Right cardiac atrium (tissue), 5 donors: Measurements from ENCODE around the gene VTI1A. TPM values are rescaled to one million over a fixed set of nuclear protein-coding genes. Genes with fewer than 3 reads are reported as not detected.

ENCODE experiments used
- ATAC-seq, 2 donors: fragments of 200-7000 bp; cut with Tn5 transposase; one replicate each; pipeline versions ENCODE4 v1.8.0 to v1.9.1; 2020; ENCODE audit warnings: moderate library complexity in 2 of 2, mild to moderate bottlenecking in 1 of 2
- DNase-seq, 3 donors: peaks; one replicate each; pipeline ENCODE4 v3.0.0-alpha.2; 2020
- H3K27ac ChIP-seq: one replicate; pipeline ENCODE4 v1.5.1; 2013; ENCODE audit warnings: mild to moderate bottlenecking, low read length, control low read depth, moderate library complexity
- H3K27me3 ChIP-seq: one replicate; pipeline ENCODE4 v1.6.1; 2013; ENCODE audit not compliant: control insufficient read depth, insufficient read depth
- H3K4me1 ChIP-seq: one replicate; pipeline ENCODE4 v1.6.1; 2013; ENCODE audit warnings: low read length; ENCODE audit not compliant: control insufficient read depth, insufficient read depth
- H3K4me3 ChIP-seq: one replicate; pipeline ENCODE4 v1.5.1; 2013; ENCODE audit warnings: low read length, control low read depth
- H3K9me3 ChIP-seq: one replicate; pipeline ENCODE4 v1.6.1; 2013; ENCODE audit warnings: low read length; ENCODE audit not compliant: control insufficient read depth
- WGBS: extraction: QIAGEN DNeasy Blood & Tissue Kit; methylation state at CpG from one replicate; pipeline ENCODE4 v1.1.7; 2013; 5-methylcytosine and 5-hydroxymethylcytosine counted together
- intact Hi-C, 4 donors: fragments of 100-400 bp; cut with DNase I; formaldehyde crosslinking; loops; one replicate each; pipeline versions ENCODE4 v1.11.0 to v1.14.0; 2022 to 2023
- polyA plus RNA-seq: library from polyadenylated mRNA; stranded (reverse); fragments of 200-250 nt; gene quantifications from one replicate; pipeline ENCODE4 v1.2.3, GENCODE V29; 2013
- total RNA-seq, 4 donors: library from RNA; stranded (reverse); fragmentation: NEBNext Ultra II Directional; extraction: Animal tissue kit (Norgen Biotek cat#: 25700); gene quantifications; one replicate each; pipeline ENCODE4 v1.2.1, GENCODE V29; 2021
- donor health status: healthy with polysubstance abuse.
- donor health status: DM: no; HTN: yes; CAD: no.
- donor health status: DM: no; HTN: no; CAD: no.
- donor health status: DM: no; HTN: yes; CAD: no; lungs with severe emphysema.
- donor health status: DM: yes; HTN: yes; CAD: no.

The VTI1A gene
- total and polyA plus RNA-seq, 5 donors = 9.1 to 22.5 (median 19.7) TPM

DNA sequence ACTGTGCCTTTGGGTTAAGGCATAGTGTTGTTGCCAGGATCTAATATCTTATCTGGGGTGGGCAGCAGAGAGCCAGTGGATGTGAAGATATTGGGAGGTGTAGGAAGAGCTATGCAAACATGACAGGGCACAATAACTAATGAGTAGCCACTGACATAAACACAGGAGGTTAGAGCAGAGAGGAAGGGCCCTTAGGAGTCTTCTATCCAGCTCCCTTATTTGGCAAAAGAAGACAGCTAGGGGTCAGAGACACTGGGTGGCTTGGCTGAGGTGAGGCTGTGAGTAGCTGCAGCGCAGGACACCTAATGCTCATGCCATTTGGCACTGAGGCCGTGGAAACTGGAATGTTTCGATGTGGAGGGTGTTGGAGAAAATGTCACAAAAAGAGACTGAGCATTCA is 326.8 kb downstream of the VTI1A start:
- no peaks in the 10 kb centered on the region for H3K4me1 ChIP-seq
- DNase-seq (no peak), ATAC-seq (no peak)
- H3K27me3 ChIP-seq = no peaks in the 10 kb centered on the region
- H3K4me3 ChIP-seq = no peak overlapping the region
- WGBS = 86% methylated on average over 3 of the region's 3 CpGs
- H3K27ac ChIP-seq = no peak overlapping the region
- intact Hi-C loops = no loop called here
- H3K9me3 ChIP-seq = no peaks in the 10 kb centered on the region

DNA sequence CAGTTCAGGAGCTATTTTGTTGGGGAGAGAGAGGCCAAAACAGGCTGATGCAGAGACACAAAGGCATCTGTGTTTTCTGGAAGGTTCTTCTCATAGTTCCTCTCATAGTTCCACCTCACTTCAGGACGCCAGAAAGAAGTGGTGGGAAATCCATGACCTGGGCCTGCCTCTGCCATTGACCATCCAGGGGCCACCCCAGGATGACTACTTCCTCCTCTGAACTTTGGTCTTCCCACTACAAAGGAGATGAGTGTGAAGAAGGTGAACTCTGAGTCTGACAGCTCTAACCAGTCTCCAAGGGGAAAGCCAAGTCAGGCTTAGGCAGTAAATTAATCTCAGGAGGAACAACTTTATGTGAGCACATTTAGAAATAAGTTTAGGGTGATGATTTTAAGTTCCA is 327.2 kb downstream of the VTI1A start:
- WGBS = 84% methylated on average over 1 of the region's 1 CpG
- intact Hi-C loops = no loop called here
- H3K9me3 ChIP-seq = no peaks in the 10 kb centered on the region
- DNase-seq (no peak), ATAC-seq (no peak)
- H3K4me1 ChIP-seq = no peaks in the 10 kb centered on the region
- no peak overlapping the region for H3K27ac ChIP-seq
- no peak overlapping the region for H3K4me3 ChIP-seq
- H3K27me3 ChIP-seq = no peaks in the 10 kb centered on the region

DNA sequence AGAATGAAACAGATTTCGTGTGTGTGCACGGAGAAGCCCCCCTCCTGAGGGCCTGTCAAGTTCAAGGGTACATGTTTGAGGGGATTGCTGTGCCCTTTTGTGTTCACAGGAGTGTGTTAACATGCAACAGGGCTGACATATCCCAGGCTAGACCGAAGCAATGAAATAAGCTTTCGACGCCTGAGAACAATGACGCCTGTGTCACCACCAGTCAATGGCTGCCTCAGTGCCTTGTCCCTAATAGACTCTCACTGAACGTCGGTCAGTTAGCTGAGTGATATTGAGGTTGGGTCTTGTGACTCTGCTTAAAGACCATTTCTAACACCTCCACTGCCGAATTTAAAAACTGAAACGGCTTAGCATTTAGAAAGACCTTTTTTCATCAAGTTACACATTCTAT is 327.8 kb downstream of the VTI1A start:
- H3K9me3 ChIP-seq = no peaks in the 10 kb centered on the region
- intact Hi-C loops = no loop called here
- 88% methylated on average over 10 of the region's 10 CpGs for WGBS
- no peak overlapping the region for H3K4me3 ChIP-seq
- no peaks in the 10 kb centered on the region for H3K4me1 ChIP-seq
- no peak overlapping the region for H3K27ac ChIP-seq
- ATAC-seq (no peak), DNase-seq (no peak)
- no peaks in the 10 kb centered on the region for H3K27me3 ChIP-seq

DNA sequence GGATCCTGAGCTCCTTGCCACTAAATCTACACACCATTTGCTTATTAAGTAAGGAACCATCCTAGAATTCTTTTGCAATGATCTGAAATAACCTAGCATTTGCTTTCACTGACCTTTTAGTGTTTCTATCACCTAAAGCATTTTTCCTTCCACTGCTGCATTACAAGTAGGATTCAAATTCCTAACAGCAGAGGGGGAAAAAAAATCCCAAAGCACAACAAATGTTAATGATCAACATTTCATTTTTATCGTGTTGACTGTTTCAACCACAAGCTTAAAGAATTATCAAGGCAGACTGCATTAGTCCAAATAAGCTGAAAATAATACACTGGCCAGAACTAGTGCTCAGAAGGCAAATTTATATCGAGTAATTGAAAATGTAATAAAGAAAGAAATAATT is 328.4 kb downstream of the VTI1A start:
- Histone ChIP-seq H3K4me3 (no peak overlapping the region), H3K9me3 (no peaks in the 10 kb centered on the region), H3K4me1 (no peaks in the 10 kb centered on the region), H3K27ac (no peak overlapping the region), H3K27me3 (no peaks in the 10 kb centered on the region)
- ATAC-seq (no peak), DNase-seq (no peak)
- WGBS = 64% methylated on average over 2 of the region's 2 CpGs
- intact Hi-C loops = no loop called here

DNA sequence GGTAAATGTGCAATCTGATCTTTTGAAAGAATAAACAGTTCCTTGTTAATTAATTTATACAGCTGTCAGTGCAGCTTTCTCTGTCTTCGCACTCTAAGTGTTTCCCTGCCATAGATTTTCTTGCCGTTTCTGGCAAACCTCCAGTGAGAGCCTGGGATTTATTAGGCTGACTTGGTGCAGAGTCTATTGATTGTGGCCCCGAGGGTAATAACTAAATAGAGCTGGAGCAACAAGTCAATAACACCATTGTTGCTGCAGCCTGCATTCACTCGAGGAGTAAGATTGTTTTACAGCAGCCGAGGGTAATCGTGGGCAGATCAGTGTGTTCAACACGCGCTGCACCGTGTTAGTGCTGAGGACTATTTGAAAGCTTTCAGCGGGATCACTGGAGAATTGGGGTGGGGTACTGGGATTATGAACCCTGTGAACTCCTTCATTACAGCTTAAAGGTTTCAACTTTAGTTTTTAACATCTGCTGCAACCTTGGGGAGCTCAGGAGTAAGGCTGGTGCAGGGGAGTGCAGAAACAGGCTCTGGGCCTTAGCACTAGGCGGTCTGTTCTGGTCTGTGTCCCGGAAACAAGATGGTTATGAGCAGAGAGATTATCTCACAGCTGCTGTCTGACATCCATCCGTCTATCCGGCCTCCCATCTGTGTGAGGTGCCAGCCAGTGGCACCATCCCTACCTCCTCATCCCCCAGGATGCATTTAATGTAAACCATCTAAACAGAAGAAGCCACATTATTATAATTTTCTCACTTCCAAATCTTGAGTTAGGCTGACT is 329.1 kb downstream of the VTI1A start:
- WGBS = 70% methylated on average over 14 of the region's 14 CpGs
- intact Hi-C loops = no loop called here
- H3K27me3 ChIP-seq = no peaks in the 10 kb centered on the region
- ATAC-seq (no peak), DNase-seq (no peak)
- no peaks in the 10 kb centered on the region for H3K9me3 ChIP-seq
- no peak overlapping the region for H3K4me3 ChIP-seq
- no peak overlapping the region for H3K27ac ChIP-seq
- no peaks in the 10 kb centered on the region for H3K4me1 ChIP-seq

DNA sequence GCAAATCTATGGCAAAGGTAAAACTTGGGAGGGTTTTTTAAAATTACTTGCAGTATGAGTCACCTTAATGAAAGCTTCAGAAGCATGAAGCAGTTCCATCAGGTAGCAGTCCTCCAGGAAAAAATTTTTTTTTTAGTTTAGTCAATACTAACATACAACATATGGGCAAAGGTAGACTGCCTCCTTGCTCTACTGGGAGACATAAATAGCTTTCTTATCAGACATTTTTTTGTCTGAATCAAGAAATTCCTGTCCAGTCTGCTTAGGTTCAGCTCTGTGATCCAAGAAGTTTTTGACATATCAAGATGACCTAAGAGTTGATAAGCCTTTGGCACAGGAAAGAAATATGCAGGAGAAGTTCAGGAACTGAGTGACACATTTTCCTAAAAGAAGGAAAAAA is 331.6 kb downstream of the VTI1A start:
- H3K4me1 ChIP-seq = no peaks in the 10 kb centered on the region
- H3K9me3 ChIP-seq = no peaks in the 10 kb centered on the region
- DNase-seq = no peak
- intact Hi-C loops = no loop called here
- H3K27me3 ChIP-seq = no peaks in the 10 kb centered on the region
- ATAC-seq = no peak
- no peak overlapping the region for H3K4me3 ChIP-seq
- H3K27ac ChIP-seq = no peak overlapping the region

DNA sequence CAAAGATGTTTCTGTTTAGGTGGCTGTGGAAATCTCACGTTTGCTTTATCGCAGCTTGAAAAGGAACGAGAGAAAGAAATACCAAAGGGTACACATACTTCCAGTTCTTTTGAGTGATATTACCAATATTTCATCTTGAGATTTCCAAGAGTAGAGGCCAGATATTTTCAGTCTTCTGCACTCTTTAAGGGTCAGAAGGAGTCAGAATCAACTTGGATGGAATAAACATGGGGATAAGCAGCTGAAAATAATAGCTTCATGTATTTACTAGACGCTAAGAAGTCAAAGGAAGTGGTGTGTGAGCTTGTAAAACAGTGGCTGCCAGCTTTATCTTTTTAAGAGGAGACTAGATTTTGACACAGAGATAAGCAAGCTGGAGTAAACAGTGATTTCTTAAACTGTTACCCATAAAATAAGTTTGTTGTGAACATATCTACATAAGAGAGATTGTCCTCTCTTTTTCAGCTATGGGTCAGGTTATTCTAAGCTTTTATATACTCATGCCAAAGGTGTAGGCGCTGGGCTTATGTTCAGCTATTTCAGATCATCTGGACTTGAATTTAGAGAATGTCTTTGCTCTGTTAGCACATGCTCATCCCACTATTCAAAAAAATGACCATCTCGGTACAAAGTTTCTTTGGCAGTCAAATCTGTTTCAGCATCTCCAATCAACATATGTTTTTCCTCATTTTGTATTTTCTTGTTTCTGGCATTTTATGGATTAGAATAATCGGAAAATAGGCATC is 332.2 kb downstream of the VTI1A start:
- H3K9me3 ChIP-seq = no peaks in the 10 kb centered on the region
- DNase-seq (no peak), ATAC-seq (no peak)
- intact Hi-C loops = no loop called here
- H3K4me3 ChIP-seq = no peak overlapping the region
- H3K27ac ChIP-seq = no peak overlapping the region
- no peaks in the 10 kb centered on the region for H3K27me3 ChIP-seq
- WGBS = 59% methylated on average over 7 of the region's 7 CpGs
- H3K4me1 ChIP-seq = no peaks in the 10 kb centered on the region

DNA sequence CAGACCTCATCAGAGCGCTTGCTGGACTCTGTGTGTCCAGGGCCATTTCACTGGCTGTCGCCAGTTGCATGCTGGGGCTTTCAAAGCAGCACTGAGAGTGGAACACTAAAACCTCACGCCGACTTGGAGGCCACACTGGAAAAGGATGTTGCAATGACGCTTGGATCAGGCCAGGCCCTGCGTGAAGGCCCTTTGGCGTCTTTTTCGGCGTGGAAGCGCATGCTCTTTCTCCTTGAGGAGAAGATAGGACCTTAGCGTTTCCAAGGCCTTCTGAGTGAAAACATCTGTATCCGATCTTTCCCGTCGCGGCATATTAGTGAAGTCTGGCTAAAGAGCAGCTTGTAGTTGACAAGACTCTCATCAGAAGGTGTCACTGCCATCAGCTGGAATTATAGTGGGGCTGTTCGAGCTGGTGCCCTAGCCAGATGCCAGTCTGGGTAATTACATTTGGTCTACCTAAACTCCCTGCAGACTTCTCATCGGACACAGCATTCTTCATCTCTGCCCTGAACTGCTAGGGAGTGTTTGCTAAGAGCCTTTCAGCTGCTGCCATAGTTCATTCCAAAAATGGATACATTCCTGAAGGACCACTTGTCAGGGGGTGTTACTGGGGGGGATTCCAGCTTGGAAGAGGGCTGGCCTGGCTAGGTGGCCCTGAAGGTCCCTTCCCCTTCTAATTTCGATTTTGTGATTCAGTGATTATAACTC is 335.3 kb downstream of the VTI1A start:
- H3K27me3 ChIP-seq = no peaks in the 10 kb centered on the region
- WGBS = 68% methylated on average over 18 of the region's 18 CpGs
- peak; percentile 93 to 95 for ATAC-seq
- intact Hi-C loops = no loop called here
- H3K9me3 ChIP-seq = no peaks in the 10 kb centered on the region
- H3K4me1 ChIP-seq = no peaks in the 10 kb centered on the region
- no peak overlapping the region for H3K4me3 ChIP-seq
- peak overlapping the region; percentile 63 for H3K27ac ChIP-seq
- peak; percentile 89 to 94 (median 91) for DNase-seq

DNA sequence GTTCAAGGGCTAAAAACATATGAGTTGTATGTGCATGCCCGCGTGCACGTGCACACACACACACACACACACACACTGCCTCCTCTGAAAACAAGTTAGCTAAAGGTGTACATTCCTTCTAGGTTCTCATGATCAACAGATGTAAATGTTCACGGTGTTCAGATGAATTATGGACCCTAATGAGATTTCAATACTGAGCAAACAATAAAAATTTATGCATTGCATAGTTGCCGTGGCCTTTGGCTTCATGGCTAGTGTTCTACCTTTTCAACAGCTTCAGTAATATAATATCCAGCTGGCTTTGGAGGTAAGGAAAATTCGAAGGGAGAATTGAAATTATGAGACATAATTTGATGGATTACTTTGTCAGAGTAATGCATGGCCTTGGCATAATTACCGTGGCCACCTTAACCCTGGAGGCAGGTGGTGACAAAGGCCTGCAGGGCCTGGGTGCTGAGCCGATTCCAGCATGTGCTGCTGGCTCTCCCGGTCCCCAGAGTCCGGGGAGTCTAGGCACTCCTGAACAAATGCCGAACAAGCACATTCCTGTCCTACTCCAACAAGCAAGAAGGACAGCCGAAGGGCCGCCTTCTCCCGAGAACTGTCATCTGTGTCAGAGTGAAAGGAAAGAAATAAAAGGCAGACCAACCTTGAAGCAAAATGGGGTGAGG is 336.5 kb downstream of the VTI1A start:
- H3K4me3 ChIP-seq = no peak overlapping the region
- H3K9me3 ChIP-seq = no peaks in the 10 kb centered on the region
- intact Hi-C loops = no loop called here
- ATAC-seq (peak; percentile 26 to 34), DNase-seq (peak; percentile 24 to 72 (median 57))
- H3K27ac ChIP-seq = no peak overlapping the region
- WGBS = 68% methylated on average over 14 of the region's 14 CpGs
- no peaks in the 10 kb centered on the region for H3K4me1 ChIP-seq
- H3K27me3 ChIP-seq = no peaks in the 10 kb centered on the region

DNA sequence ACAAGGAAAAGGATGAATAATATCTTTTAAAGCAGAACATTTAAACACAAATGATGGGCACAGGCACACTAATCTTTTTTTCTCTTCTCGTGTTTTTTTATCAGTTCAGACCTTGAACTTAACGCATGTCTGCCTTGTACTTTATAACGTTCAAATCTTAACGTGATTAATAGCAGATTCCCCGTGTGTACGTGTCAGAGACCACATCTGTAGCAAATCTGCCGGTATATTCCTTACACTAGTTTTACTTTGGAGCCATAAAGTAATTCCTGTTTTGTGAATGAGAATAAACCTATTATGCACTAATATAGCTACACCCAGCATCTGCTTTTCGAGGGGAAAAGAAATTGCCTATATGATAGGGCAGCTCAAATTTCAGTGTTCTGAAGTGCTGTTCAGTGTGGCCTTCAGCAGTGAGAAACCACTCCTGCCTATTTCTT is 337.0 kb downstream of the VTI1A start:
- ATAC-seq = no peak
- WGBS = 66% methylated on average over 8 of the region's 8 CpGs
- intact Hi-C loops = no loop called here

DNA sequence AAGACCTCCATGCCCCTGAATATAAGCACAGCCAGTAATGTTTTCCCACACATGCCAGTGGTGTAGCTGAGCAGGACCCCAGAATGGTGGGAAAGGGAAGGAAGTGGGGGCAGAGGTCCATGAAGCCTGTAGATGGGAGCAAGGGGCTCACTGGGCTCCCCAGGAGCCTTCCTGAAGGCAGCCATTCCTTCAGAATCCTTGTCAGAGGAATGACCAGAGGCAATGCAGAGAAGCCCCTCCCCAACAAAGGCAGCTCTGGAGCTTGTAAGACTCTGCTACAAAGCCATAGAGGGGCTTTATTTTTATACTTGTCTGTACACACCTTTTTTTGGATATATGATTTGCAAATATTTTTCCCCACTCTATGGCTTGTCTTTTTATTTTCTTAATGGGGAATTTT is 338.1 kb downstream of the VTI1A start:
- Histone ChIP-seq H3K27ac (no peak overlapping the region), H3K4me1 (no peaks in the 10 kb centered on the region), H3K9me3 (no peaks in the 10 kb centered on the region), H3K4me3 (no peak overlapping the region), H3K27me3 (no peaks in the 10 kb centered on the region)
- intact Hi-C loops = no loop called here
- ATAC-seq (no peak), DNase-seq (no peak)

More for the DNA sequence above, 337.0 kb downstream of the VTI1A start:
- Histone ChIP-seq H3K4me3 (no peak overlapping the region), H3K27ac (no peak overlapping the region), H3K27me3 (no peaks in the 10 kb centered on the region), H3K9me3 (no peaks in the 10 kb centered on the region), H3K4me1 (no peaks in the 10 kb centered on the region)
- no peak for DNase-seq
